HG03159 (cell line): ENCODE measurements around the gene RAPH1.
"Not testable (repeated sequence)": the region's sequence is repeated elsewhere in the genome, so short reads cannot be mapped to it uniquely, and the experiment has no call there.

Source experiments
- ATAC-seq: cut with Tn5 transposase; IDR thresholded peaks from one replicate; pipeline ENCODE4 v1.9.1; 2021; ENCODE audit warnings: mild to moderate bottlenecking, moderate library complexity; ENCODE audit not compliant: unreplicated experiment

RAPH1 gene

DNA sequence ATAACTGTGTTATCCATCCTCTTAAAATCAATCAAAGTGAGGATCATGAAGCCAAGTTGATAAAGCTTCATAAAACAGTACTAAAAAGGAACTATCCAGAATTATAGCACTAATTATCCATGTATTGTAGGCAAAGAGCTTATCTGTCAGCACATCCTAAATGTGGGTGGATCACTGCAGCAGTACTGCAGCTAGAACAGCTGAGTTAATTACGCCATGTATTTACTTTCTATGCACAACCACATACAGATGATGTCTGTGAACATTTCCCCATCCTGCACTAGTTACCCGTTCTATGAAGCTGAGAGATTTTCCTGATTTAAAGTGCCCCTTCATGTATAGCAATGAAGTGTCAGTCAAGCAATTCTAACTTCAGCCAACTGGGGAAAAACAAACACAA, 96.6 kb downstream of the RAPH1 start:
- no peak for ATAC-seq

GRCh38 chr2:203437511-203437910, 97.6 kb downstream of the RAPH1 start:
- no peak for ATAC-seq

DNA sequence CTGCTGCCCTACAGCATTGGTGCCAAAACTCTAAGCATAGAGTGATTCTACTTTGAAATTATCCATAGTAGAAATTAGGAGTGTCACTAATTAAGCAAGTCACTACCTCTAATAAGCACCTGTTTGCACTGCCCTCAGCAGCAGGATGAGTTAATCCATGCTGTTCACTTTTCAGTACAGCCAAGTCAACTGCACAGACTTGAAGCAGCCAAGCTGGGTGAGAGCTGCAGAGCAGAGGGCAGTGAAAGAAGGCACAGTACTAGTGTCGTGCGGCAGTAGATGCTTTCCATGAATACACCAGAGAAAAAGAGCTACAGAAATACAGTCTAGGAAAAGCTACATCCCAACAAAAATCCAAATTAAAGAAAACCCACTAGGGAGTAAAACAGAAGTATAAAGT, 98.6 kb downstream of the RAPH1 start:
- ATAC-seq: no peak

- ATAC-seq: no peak
Measured at GRCh38 chr2:203432811-203433210, 102.3 kb downstream of the RAPH1 start.

- ATAC-seq: no peak
Measured at GRCh38 chr2:203431391-203432185, 103.5 kb downstream of the RAPH1 start.

- not testable (repeated sequence) for ATAC-seq
Measured at GRCh38 chr2:203429643-203430042, 105.5 kb downstream of the RAPH1 start.

DNA sequence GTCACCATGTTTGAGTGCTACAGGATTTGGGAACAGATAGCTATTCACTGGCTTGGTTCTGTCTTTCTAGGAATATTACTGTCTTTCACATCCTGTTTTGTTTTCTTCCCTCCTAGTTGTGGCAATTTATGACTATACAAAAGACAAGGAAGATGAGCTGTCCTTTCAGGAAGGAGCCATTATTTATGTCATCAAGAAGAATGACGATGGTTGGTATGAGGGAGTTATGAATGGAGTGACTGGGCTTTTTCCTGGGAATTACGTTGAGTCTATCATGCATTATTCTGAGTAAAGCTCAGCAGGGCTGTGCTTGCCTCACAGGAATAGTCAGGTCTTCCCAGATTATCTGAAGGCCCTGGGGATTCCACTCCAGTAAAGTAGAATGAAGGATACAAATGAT, 108.0 kb downstream of the RAPH1 start:
- ATAC-seq: no peak

DNA sequence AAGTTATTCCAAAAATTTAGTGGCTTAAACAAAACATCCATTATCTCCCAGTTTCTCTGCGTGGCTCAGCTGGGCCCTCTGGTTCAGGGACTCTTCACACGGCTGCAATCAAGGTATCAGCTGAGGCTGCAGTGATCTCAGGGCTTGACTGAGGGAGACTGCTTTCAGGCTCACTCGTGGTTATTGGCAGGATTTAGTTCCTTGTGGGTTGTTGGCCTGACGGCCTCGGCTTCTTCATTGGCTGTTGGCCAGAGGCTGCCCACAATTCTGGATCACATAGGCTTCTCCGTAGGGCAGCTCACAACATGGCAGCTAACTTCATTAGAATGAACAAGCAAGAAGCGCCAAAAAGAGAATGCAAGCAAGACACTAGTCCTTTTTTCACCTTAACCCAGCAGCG, 116.8 kb downstream of the RAPH1 start:
- no peak for ATAC-seq

DNA sequence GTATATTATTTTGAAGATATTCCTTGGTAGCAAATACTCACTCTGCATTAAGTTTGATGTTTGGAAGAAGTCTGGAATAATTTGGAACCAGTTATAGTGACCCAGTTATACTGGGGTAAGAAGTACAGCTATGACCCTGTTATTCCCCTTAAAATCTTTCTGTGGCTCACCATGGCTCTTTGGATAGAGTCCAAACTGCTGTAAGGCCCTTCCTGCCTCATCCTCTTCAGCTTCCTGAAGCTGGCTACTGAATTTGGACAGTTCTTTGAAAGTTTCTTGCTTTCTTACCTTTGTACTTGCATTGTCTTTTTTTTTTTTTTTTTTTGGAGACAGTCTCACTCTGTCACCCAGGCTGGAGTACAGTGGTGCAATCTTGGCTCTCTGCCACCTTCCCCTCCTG, 121.3 kb downstream of the RAPH1 start:
- ATAC-seq: no peak

- no peak for ATAC-seq
Measured at GRCh38 chr2:203412546-203413331, 122.4 kb downstream of the RAPH1 start.

DNA sequence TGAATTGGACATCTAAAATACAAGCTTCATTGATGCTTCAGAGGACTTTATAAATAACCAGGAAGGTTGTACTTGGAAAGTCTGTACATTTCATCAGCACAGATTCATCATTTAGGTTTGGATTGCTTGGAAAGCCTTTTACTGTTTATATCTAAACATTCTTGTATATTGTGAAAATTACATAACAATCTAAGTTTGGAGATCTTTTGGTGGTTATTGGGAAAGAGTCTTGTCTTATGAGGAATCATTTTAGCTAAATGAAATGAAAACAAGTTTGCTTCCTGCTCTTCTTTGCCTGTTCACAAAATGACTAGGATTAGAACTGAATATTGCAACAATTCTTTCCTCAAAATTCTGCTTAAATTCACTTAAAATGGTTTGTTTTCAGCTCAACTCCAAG, 127.6 kb downstream of the RAPH1 start:
- no peak for ATAC-seq

DNA sequence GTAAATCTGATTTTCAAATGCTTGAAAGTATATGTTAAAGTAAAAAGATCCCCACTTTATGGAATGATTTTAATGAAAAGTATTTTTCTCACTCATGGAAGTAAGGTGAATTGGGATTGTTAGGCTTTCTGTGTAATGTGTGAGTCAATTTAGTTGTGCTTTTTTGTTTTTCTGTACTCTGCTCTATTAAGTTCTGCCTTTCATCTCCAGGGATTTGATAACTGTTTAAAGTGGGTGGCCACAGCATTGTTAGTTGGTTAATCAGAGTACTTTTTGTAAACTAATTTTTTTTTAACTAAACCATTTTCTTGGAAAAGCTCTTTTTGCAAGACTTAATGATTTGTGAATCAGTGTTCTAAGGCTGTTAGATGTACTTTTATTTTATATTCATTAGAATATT, 130.1 kb downstream of the RAPH1 start:
- no peak for ATAC-seq

- ATAC-seq: no peak
Measured at GRCh38 chr2:203400805-203401585, 134.1 kb downstream of the RAPH1 start.

GRCh38 chr2:203399031-203399430, 136.1 kb downstream of the RAPH1 start:
- no peak for ATAC-seq

GRCh38 chr2:203396667-203397066, 138.4 kb downstream of the RAPH1 start:
- no peak for ATAC-seq

GRCh38 chr2:203395858-203396257, 139.2 kb downstream of the RAPH1 start:
- ATAC-seq: no peak

DNA sequence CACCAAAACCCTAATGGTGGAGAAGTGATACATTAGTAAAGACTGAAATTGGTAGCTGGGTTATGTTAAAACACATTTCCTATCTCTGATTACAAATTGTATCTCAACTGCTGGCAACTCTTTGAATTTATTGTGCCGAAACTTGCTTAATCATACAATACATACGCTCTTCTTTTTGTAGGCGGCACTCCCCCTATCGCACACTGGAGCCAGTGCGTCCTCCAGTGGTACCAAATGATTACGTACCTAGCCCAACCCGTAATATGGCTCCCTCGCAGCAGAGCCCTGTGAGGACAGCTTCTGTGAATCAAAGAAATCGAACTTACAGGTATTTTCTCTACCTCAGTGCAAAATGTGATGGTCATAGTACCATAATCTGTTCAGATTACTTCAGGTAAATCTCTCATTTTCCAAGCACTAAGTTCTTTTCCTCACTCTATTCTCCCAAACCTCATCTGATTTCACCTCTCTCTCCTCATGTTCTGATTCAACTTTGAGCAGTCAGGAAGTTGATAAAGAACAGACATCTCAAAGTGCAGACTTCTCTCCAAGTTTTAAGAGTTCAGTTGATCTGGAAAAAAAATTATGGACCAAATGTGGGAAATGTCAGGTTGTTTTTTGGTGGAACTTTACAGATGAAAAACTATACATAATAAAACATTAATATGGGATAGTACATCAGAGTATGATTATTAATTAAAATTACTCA, 140.4 kb downstream of the RAPH1 start:
- no peak for ATAC-seq

DNA sequence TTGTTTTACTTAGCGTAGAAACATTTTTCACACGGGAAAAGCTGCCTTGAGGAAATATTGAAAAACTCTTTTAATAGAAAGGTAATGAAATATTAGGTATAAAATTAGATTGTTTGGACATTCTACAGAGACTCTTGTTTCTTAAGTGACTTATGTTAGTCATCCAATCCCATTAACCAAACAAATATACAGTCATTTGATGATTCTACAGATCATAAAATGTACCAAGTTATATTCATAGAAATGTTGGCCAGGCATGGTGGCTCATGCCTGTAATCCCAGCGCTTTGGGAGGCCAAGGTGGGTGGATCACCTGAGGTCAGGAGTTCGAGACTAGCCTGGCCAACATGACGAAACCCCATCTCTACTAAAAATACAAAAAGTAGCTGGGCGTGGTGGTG, 146.9 kb downstream of the RAPH1 start:
- ATAC-seq: not testable (repeated sequence)

DNA sequence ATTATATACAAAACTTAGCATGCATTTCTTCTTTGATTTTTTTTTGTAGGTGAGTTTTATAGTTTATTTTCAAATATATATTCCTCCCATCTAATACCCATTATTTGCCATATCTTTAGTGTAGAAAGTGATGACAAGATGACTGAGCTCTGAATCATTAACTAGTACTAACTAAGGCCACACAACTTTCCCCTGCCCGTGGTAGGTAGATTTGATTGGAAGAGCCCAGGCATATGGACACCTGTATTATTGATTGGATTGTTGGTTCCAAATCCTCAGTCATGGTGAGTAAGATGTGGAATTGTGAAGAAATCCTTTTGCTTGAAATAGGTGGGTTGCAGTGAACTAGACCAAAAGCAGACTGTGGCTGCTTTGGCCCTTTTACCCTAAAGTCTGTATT, 152.1 kb downstream of the RAPH1 start:
- ATAC-seq: no peak

- no peak for ATAC-seq
Measured at GRCh38 chr2:203379156-203379555, 155.9 kb downstream of the RAPH1 start.

GRCh38 chr2:203376173-203376572, 158.9 kb downstream of the RAPH1 start:
- ATAC-seq: no peak
